Measurements from ENCODE around the gene CDK14. TPM values are rescaled to one million over a fixed set of nuclear protein-coding genes. Genes with fewer than 3 reads are reported as not detected.

The CDK14 gene
- total RNA-seq, 4 donors from 2014 or later = 3.5 to 5.1 (median 3.9) TPM

- no peak overlapping the region for H3K27ac ChIP-seq
- no peaks in the 10 kb centered on the region for H3K9me3 ChIP-seq
- no peaks in the 10 kb centered on the region for H3K27me3 ChIP-seq
- no peak for TF ChIP-seq EP300 (IDR thresholded peaks at IDR 0.05)
- TF ChIP-seq POLR2AphosphoS5 (IDR thresholded peaks at IDR 0.05) = no peak
- TF ChIP-seq POLR2A (IDR thresholded peaks at IDR 0.05) = no peak
- TF ChIP-seq, protein P1, sequence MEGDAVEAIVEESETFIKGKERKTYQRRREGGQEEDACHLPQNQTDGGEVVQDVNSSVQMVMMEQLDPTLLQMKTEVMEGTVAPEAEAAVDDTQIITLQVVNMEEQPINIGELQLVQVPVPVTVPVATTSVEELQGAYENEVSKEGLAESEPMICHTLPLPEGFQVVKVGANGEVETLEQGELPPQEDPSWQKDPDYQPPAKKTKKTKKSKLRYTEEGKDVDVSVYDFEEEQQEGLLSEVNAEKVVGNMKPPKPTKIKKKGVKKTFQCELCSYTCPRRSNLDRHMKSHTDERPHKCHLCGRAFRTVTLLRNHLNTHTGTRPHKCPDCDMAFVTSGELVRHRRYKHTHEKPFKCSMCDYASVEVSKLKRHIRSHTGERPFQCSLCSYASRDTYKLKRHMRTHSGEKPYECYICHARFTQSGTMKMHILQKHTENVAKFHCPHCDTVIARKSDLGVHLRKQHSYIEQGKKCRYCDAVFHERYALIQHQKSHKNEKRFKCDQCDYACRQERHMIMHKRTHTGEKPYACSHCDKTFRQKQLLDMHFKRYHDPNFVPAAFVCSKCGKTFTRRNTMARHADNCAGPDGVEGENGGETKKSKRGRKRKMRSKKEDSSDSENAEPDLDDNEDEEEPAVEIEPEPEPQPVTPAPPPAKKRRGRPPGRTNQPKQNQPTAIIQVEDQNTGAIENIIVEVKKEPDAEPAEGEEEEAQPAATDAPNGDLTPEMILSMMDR (IDR thresholded peaks at IDR 0.05) = no peak
- no peaks in the 10 kb centered on the region for H3K36me3 ChIP-seq
- no peaks in the 10 kb centered on the region for H3K4me1 ChIP-seq
- no peak for DNase-seq (ENCODE audit: low spot score in 2 of 2)
- H3K4me3 ChIP-seq = no peak overlapping the region
- 94% methylated on average over 1 of the region's 1 CpG for WGBS
Measured at GRCh38 chr7:91142743-91143142, 546.6 kb downstream of the CDK14 start.

DNA sequence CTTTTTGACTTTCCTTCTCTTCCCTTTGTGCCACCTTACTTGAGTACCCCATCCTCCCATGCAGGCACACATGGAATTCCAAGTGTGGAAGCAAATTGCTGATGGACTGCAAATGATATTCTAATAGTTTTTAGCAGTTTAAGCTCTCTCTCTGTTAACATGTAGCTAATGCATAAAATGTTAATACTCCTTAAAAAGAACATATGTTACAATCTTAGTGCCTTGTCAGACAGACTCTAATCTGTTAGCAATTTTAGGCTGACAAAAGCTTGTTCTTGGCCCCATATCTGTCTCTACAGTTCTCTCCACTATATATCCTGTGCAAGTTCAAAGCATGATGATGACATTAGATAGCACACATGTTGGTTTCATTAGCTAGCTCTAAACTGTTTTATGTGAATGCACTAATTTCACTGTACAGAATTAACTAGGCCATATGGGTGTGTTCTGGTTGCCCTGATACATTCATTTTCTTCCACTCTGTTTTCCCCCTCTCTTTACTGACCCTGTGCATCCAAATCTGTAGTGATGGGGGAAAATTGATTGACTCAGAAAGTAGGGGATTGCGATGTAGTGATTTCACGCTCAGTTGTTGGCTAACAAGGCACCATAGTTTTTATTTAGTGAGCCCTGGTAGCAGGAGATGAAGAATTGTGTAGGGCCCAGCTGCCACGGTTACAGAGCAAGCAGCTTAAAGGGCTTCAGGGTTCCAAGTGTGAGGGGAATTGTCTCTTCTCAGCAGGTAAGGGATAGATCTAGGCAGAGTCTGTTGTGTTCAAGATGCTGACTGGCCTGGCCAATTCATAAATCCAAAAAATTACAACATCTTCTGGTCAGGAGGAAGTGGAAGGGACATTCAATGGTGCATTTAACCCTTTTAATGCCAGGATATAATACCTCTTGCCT, 553.5 kb downstream of the CDK14 start:
- Histone ChIP-seq H3K9me3 (no peaks in the 10 kb centered on the region), H3K36me3 (no peaks in the 10 kb centered on the region), H3K27ac (no peak overlapping the region), H3K27me3 (no peaks in the 10 kb centered on the region), H3K4me3 (no peak overlapping the region), H3K4me1 (no peaks in the 10 kb centered on the region)
- no peak for DNase-seq (ENCODE audit: low spot score in 2 of 2)
- 92% methylated on average over 3 of the region's 3 CpGs for WGBS
- TF ChIP-seq POLR2AphosphoS5 (IDR thresholded peaks at IDR 0.05) (no peak), POLR2A (IDR thresholded peaks at IDR 0.05) (no peak), EP300 (IDR thresholded peaks at IDR 0.05) (no peak)
- TF ChIP-seq, protein P1 (IDR thresholded peaks at IDR 0.05) = no peak

DNA sequence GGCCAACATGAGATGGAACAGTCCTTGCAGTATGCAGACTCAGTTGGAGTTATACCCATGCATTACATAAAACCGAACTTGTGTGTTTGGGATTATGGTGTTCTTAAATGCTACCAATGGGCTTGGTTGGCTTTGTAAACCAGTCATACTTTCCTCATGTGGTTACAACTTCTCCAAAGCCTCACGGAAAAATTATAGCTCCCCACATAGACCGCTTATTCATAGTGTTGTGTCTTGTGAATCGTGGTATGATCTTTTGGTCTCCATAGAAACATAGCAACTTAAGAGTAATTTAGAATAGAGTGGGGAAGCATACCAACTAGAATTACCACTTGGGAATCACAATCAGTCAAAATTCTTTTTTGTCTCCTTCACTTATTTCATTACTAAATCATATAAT, 555.8 kb downstream of the CDK14 start:
- WGBS = 86% methylated on average over 4 of the region's 4 CpGs
- no peaks in the 10 kb centered on the region for H3K4me1 ChIP-seq

DNA sequence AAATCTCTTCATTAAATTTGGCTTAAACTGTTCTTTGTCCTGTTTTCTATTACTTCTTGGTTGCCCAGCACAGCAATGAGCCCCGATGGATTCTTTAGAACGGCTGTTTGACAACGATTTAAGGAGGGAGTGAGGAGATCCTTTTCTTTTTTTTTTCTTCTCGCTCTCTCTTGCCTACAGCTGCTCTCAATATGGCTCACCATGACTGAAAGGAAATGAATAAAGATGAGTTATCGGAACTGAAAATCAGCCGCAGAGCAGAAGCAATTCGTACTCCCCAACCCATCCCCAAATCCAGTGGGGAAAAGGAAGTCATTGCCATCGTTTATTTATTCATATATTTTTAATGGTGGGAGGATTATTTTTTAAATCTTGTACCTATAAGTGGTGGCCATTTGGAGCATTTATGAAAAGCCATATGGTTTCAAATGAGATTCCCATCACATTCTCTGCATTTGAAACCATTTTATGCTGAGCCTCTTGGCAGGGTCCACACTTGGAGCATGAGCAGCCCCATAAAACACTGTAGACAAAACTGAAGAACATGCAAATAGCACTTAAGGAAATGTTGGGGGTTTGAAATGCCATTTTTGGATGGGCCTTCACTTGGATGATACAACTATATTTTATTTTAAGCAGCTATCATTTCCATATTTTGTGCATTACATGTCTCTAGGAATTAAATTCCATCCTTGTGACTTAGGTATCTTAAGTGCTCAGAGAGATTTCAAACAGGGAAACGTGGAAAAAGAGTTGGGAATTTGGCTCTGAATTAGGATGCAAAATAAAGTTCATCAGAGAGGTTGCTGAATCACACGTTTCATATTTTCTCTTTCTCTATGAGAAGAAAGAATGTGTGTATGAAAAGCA, 560.4 kb downstream of the CDK14 start:
- no peaks in the 10 kb centered on the region for H3K27me3 ChIP-seq
- no peak for DNase-seq (ENCODE audit: low spot score in 2 of 2)
- no peak overlapping the region for H3K4me3 ChIP-seq
- TF ChIP-seq, protein P1 (IDR thresholded peaks at IDR 0.05) = no peak
- no peak for TF ChIP-seq POLR2AphosphoS5 (IDR thresholded peaks at IDR 0.05)
- no peak for TF ChIP-seq POLR2A (IDR thresholded peaks at IDR 0.05)
- no peak for TF ChIP-seq EP300 (IDR thresholded peaks at IDR 0.05)
- 91% methylated on average over 10 of the region's 10 CpGs for WGBS
- no peaks in the 10 kb centered on the region for H3K9me3 ChIP-seq
- no peaks in the 10 kb centered on the region for H3K4me1 ChIP-seq
- no peak overlapping the region for H3K27ac ChIP-seq
- no peaks in the 10 kb centered on the region for H3K36me3 ChIP-seq

More for the DNA sequence above, 555.8 kb downstream of the CDK14 start:
- H3K4me3 ChIP-seq = no peak overlapping the region
- no peak overlapping the region for H3K27ac ChIP-seq
- H3K9me3 ChIP-seq = no peaks in the 10 kb centered on the region
- no peaks in the 10 kb centered on the region for H3K36me3 ChIP-seq
- no peak for DNase-seq (ENCODE audit: low spot score in 2 of 2)
- no peak for TF ChIP-seq POLR2A (IDR thresholded peaks at IDR 0.05)
- TF ChIP-seq, protein P1 (IDR thresholded peaks at IDR 0.05) = no peak
- no peak for TF ChIP-seq POLR2AphosphoS5 (IDR thresholded peaks at IDR 0.05)
- no peak for TF ChIP-seq EP300 (IDR thresholded peaks at IDR 0.05)
- no peaks in the 10 kb centered on the region for H3K27me3 ChIP-seq
